Activated CD4-positive, alpha-beta memory T cell treated with anti-CD3 and anti-CD28 coated beads, Interleukin-2, amount 10 ng/mL, durations not matched to agents 7 days and 5 days (primary cell): Measurements from ENCODE around the gene ANKFY1. TPM values are rescaled to one million over a fixed set of nuclear protein-coding genes. Genes with fewer than 3 reads are reported as not detected.

ENCODE experiments used
- CTCF ChIA-PET: fragments of 350-600 bp; sonication (Branson Sonifier 250); formaldehyde crosslinking; loops from one replicate; lab custom pipeline; 2021; ENCODE audit warnings: antibody characterized with exemption, inconsistent platforms; lab: Charles Lee
- POLR2A ChIA-PET: fragments of 350-600 bp; sonication (Branson Sonifier 250); formaldehyde crosslinking; loops from one replicate; lab custom pipeline; 2021; ENCODE audit warnings: antibody characterized with exemption; lab: Charles Lee
- DNase-seq: peaks from one replicate; pipeline ENCODE4 v3.0.0-alpha.2; 2020
- H3K27ac Mint-ChIP-seq: one replicate; pipeline ENCODE4 v1.8.0; 2021; ENCODE audit warnings: mild to moderate bottlenecking, mixed read lengths
- H3K27me3 Mint-ChIP-seq: one replicate; pipeline ENCODE4 v1.8.0; 2021; ENCODE audit warnings: mixed read lengths
- H3K36me3 Mint-ChIP-seq: one replicate; pipeline ENCODE4 v1.8.0; 2021; ENCODE audit warnings: low read depth, mixed read lengths
- H3K4me1 Mint-ChIP-seq: one replicate; pipeline ENCODE4 v1.8.0; 2021; ENCODE audit warnings: mixed read lengths
- H3K4me3 Mint-ChIP-seq: one replicate; pipeline ENCODE4 v1.8.0; 2021; ENCODE audit warnings: mild to moderate bottlenecking, mixed read lengths
- H3K9me3 Mint-ChIP-seq: one replicate; pipeline ENCODE4 v1.8.0; 2021; ENCODE audit warnings: mixed read lengths
- total RNA-seq, 2 experiments: library from RNA; stranded (reverse); gene quantifications; one replicate each; pipeline ENCODE4 v1.2.3, GENCODE V29; 2021

Gene ANKFY1
- total RNA-seq, 2 experiments from 2014 or later = 70.7 to 71.6 TPM

GRCh38 chr17:4118015-4118743 lies 145.6 kb downstream of the ANKFY1 start:
- ChIA-PET POLR2A (interaction anchor here (1.1 to 1.6 kb wide), 2 partner anchors 9 to 12 kb away, joined by 3 to 4 read pairs; no protein-coding TSS in a partner anchor), CTCF (no interaction called here)
- Mint-ChIP-seq H3K4me3 (no peak overlapping the region), H3K27ac (peak overlapping the region; percentile 72), H3K9me3 (no peaks in the 10 kb centered on the region), H3K4me1 (peaks cover 7% of the 10 kb centered on the region), H3K36me3 (peaks cover 34% of the 10 kb centered on the region), H3K27me3 (no peaks in the 10 kb centered on the region)
- DNase-seq = no peak

DNA sequence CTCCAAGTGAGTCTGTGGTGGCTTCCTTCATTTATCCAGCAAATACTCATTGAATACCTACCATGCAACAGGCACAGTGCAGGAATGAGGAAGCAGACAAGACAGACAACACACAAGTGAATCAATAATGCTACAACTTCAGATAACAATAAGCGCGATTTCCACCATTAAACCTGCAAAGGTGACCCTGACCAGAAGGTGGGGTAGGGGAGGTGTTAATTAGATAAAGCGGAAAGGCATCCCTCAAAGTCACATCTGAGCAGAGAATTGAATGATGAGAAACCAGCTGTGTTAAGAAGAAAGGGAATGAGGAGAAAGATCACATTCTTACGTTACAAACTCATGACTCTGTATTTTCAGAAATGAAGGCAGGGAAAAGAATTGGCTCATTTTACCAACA lies 147.3 kb downstream of the ANKFY1 start:
- DNase-seq = no peak
- POLR2A ChIA-PET = no interaction called here
- CTCF ChIA-PET = no interaction called here
- H3K27me3 Mint-ChIP-seq = no peaks in the 10 kb centered on the region
- H3K4me1 Mint-ChIP-seq = peaks cover 7% of the 10 kb centered on the region
- no peak overlapping the region for H3K27ac Mint-ChIP-seq
- H3K9me3 Mint-ChIP-seq = no peaks in the 10 kb centered on the region
- H3K36me3 Mint-ChIP-seq = peaks cover 35% of the 10 kb centered on the region
- H3K4me3 Mint-ChIP-seq = no peak overlapping the region

Other genes starting within 250 kb of the ANKFY1 start
- gene ZZEF1, start 120.9 kb downstream of the ANKFY1 start, total RNA-seq = 10 to 100 TPM; 52.1 to 54.9 TPM
- gene CYB5D2, start 120.8 kb downstream of the ANKFY1 start, total RNA-seq = 1 to 10 TPM; 7.9 to 8.6 TPM
- 10 to 100 TPM; 65.3 to 66.4 TPM for gene UBE2G1, start 102.7 kb upstream of the ANKFY1 start, total RNA-seq
- gene SPNS3, start 170.0 kb upstream of the ANKFY1 start, total RNA-seq = 10 to 100 TPM; 14.1 to 14.2 TPM
- gene SPNS2, start 234.9 kb upstream of the ANKFY1 start, total RNA-seq = under 1 TPM; 0.15 to 0.60 TPM